Measurements from ENCODE around the gene CCL14.
"Not testable (repeated sequence)": the region's sequence is repeated elsewhere in the genome, so short reads cannot be mapped to it uniquely, and the experiment has no call there.

Gene CCL14

DNA sequence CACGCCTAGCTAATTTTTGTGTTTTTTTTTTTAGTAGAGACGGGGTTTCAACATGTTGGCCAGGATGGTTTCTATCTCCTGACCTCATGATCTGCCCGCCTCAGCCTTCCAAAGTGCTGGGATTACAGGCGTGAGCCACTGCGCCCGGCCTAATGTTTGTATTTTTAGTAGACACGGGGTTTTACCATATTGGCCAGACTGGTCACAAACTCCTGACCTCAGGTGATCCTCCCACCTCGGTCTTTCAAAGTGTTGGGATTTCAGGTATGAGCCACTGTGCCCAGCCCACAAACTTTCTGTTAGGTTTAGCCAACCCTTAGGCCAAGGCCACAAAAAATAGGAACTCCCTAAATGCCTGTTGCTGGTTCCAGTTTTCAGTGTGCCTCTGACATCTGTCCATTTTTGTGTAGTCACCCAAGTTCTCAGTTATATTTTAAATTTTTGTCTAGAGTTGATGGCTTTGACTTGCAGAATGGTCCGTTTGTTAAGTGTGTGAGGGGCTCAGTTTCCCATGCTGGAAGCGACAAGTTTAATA is 17.9 kb downstream of the CCL14 start:
- H3K27me3 ChIP-seq (ENCODE audit: control insufficient read depth in 1 of 2, insufficient read depth in 2 of 2, low read length in 2 of 2), result no peaks in the 10 kb centered on the region
- H3K4me1 ChIP-seq (ENCODE audit: insufficient read depth, low read length), result no peaks in the 10 kb centered on the region
- no peak overlapping the region for H3K9ac ChIP-seq (ENCODE audit: low read length)
- no peaks in the 10 kb centered on the region for H3K36me3 ChIP-seq (ENCODE audit: insufficient read depth, low read length)
- no peak overlapping the region for H3K27ac ChIP-seq (ENCODE audit: low read depth, low read length)
- H3K9me3 ChIP-seq (ENCODE audit: low read length), result no peaks in the 10 kb centered on the region
- H3K4me3 ChIP-seq (ENCODE audit: low read depth in 1 of 2, low read length in 2 of 2), result no peak overlapping the region

DNA sequence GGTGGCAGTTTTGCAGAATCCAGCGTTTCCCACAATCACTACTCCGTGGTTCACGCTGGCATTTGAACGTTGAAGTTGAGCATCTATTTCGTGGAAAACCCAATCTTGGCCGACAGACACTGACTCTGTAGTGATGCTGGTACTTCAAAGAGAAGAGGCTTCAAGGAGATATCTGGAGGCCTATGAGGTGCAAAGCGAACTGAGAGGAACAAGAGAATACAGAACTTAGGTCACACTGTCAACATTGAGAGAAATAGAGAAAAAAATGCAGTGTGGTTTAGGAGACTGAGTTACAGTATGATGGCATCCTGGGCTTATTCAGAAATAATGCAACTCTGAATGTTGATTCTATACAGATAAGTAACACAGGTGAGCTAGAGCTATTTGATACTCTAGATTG is 21.3 kb downstream of the CCL14 start:
- Histone ChIP-seq H3K27ac (ENCODE audit: low read depth, low read length) (no peak overlapping the region), H3K9ac (ENCODE audit: low read length) (no peak overlapping the region), H3K36me3 (ENCODE audit: insufficient read depth, low read length) (no peaks in the 10 kb centered on the region), H3K27me3 (ENCODE audit: control insufficient read depth in 1 of 2, insufficient read depth in 2 of 2, low read length in 2 of 2) (no peaks in the 10 kb centered on the region), H3K9me3 (ENCODE audit: low read length) (no peaks in the 10 kb centered on the region), H3K4me3 (ENCODE audit: low read depth in 1 of 2, low read length in 2 of 2) (no peak overlapping the region), H3K4me1 (ENCODE audit: insufficient read depth, low read length) (no peaks in the 10 kb centered on the region)

- no peaks in the 10 kb centered on the region for H3K9me3 ChIP-seq (ENCODE audit: low read length)
- H3K9ac ChIP-seq (ENCODE audit: low read length), result no peak overlapping the region
- no peak overlapping the region for H3K27ac ChIP-seq (ENCODE audit: low read depth, low read length)
Measured at GRCh38 chr17:35963663-35964062, 22.9 kb downstream of the CCL14 start.

DNA sequence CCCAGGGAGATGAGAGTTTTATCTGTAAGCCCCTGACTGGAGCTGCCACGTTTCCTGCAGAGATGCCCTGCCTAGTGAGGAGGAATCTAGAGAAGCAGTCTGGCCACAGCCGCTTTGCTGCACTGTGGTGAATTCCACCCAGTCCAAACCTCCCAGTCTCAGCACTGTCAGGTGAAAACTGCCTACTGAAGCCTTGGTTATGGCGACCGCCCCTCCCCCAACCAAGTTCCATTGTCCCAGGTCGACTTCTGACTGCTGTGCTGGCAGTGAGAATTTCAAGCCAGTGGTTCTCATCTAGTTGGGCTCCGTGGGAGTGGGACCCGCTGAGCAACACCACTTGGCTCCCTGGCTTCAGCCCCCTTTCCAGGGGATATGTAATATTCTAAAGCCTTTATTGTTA is 32.8 kb downstream of the CCL14 start:
- no peaks in the 10 kb centered on the region for H3K36me3 ChIP-seq (ENCODE audit: insufficient read depth, low read length)
- no peaks in the 10 kb centered on the region for H3K9me3 ChIP-seq (ENCODE audit: low read length)
- H3K27ac ChIP-seq (ENCODE audit: low read depth, low read length), result no peak overlapping the region
- no peak overlapping the region for H3K9ac ChIP-seq (ENCODE audit: low read length)
- no peaks in the 10 kb centered on the region for H3K4me1 ChIP-seq (ENCODE audit: insufficient read depth, low read length)
- no peaks in the 10 kb centered on the region for H3K27me3 ChIP-seq (ENCODE audit: control insufficient read depth in 1 of 2, insufficient read depth in 2 of 2, low read length in 2 of 2)
- H3K4me3 ChIP-seq (ENCODE audit: low read depth in 1 of 2, low read length in 2 of 2), result no peak overlapping the region

More at GRCh38 chr17:35963663-35964062, 22.9 kb downstream of the CCL14 start:
- Histone ChIP-seq H3K4me1 (ENCODE audit: insufficient read depth, low read length) (no peaks in the 10 kb centered on the region), H3K27me3 (ENCODE audit: control insufficient read depth in 1 of 2, insufficient read depth in 2 of 2, low read length in 2 of 2) (no peaks in the 10 kb centered on the region), H3K4me3 (ENCODE audit: low read depth in 1 of 2, low read length in 2 of 2) (no peak overlapping the region), H3K36me3 (ENCODE audit: insufficient read depth, low read length) (no peaks in the 10 kb centered on the region)

- H3K9me3 ChIP-seq (ENCODE audit: low read length), result no peaks in the 10 kb centered on the region
- no peaks in the 10 kb centered on the region for H3K27me3 ChIP-seq (ENCODE audit: control insufficient read depth in 1 of 2, insufficient read depth in 2 of 2, low read length in 2 of 2)
Measured at GRCh38 chr17:35949401-35949800, 37.1 kb downstream of the CCL14 start.

DNA sequence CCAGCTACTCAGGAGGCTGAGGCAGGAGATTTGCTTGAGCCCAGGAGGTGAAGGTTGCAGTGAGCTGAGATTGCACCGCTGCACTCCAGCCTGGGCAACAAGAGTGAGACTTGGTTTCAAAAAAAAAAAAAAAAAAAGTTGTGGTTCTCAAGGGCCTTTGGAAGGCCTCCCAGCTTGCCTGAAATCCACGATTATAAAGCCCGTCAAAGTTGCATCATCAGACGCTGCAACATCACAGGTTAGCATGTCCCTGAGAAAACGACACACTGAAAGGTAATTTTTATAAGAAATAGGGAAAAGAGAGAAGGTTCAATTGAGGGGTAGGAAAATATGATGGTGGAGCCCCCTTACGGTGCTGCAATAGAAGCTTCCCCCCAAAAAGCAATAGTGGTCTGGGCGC is 38.4 kb downstream of the CCL14 start:
- H3K4me3 ChIP-seq (ENCODE audit: low read depth in 1 of 2, low read length in 2 of 2), result no peak overlapping the region
- H3K9me3 ChIP-seq (ENCODE audit: low read length), result no peaks in the 10 kb centered on the region
- no peaks in the 10 kb centered on the region for H3K36me3 ChIP-seq (ENCODE audit: insufficient read depth, low read length)
- H3K4me1 ChIP-seq (ENCODE audit: insufficient read depth, low read length), result peaks cover under 1% of the 10 kb centered on the region
- no peak overlapping the region for H3K9ac ChIP-seq (ENCODE audit: low read length)
- H3K27ac ChIP-seq (ENCODE audit: low read depth, low read length), result no peak overlapping the region
- H3K27me3 ChIP-seq (ENCODE audit: control insufficient read depth in 1 of 2, insufficient read depth in 2 of 2, low read length in 2 of 2), result no peaks in the 10 kb centered on the region

More at GRCh38 chr17:35949401-35949800, 37.1 kb downstream of the CCL14 start:
- H3K9ac ChIP-seq (ENCODE audit: low read length), result no peak overlapping the region
- H3K27ac ChIP-seq (ENCODE audit: low read depth, low read length), result no peak overlapping the region
- H3K36me3 ChIP-seq (ENCODE audit: insufficient read depth, low read length), result no peaks in the 10 kb centered on the region
- H3K4me3 ChIP-seq (ENCODE audit: low read depth in 1 of 2, low read length in 2 of 2), result no peak overlapping the region
- no peaks in the 10 kb centered on the region for H3K4me1 ChIP-seq (ENCODE audit: insufficient read depth, low read length)

DNA sequence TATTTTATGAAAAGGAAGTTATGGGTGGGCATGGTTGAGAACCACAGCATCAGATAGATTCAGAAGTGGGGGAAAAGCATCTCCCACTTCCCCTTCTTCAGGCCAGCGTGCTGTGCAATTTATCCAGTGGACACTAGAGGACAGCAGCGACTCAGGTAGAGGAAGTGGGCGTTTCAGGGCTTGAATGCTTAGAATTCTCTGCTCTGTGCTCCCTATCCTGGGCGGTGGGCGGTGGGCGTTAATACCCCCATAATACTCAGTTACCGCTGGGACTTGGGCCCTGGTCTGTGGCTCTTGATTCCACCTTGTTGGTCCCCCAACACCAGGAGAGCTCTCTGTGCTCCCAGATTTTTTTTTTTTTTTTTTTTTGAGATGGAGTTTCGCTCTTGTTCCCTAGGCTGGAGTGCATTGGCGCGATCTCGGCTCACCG is 39.4 kb downstream of the CCL14 start:
- H3K9me3 ChIP-seq (ENCODE audit: low read length), result no peaks in the 10 kb centered on the region
- H3K4me3 ChIP-seq (ENCODE audit: low read depth in 1 of 2, low read length in 2 of 2), result no peak overlapping the region
- no peak overlapping the region for H3K27ac ChIP-seq (ENCODE audit: low read depth, low read length)
- no peaks in the 10 kb centered on the region for H3K27me3 ChIP-seq (ENCODE audit: control insufficient read depth in 1 of 2, insufficient read depth in 2 of 2, low read length in 2 of 2)
- no peaks in the 10 kb centered on the region for H3K36me3 ChIP-seq (ENCODE audit: insufficient read depth, low read length)
- H3K4me1 ChIP-seq (ENCODE audit: insufficient read depth, low read length), result peaks cover 4% of the 10 kb centered on the region
- H3K9ac ChIP-seq (ENCODE audit: low read length), result no peak overlapping the region

- H3K27ac ChIP-seq (ENCODE audit: low read depth, low read length), result no peak overlapping the region
- no peaks in the 10 kb centered on the region for H3K9me3 ChIP-seq (ENCODE audit: low read length)
- no peaks in the 10 kb centered on the region for H3K36me3 ChIP-seq (ENCODE audit: insufficient read depth, low read length)
- no peak overlapping the region for H3K9ac ChIP-seq (ENCODE audit: low read length)
- H3K4me1 ChIP-seq (ENCODE audit: insufficient read depth, low read length), result peaks cover 4% of the 10 kb centered on the region
- no peak overlapping the region for H3K4me3 ChIP-seq (ENCODE audit: low read depth in 1 of 2, low read length in 2 of 2)
- no peaks in the 10 kb centered on the region for H3K27me3 ChIP-seq (ENCODE audit: control insufficient read depth in 1 of 2, insufficient read depth in 2 of 2, low read length in 2 of 2)
Measured at GRCh38 chr17:35944151-35944550, 42.4 kb downstream of the CCL14 start.

- Histone ChIP-seq H3K9me3 (ENCODE audit: low read length) (no peaks in the 10 kb centered on the region), H3K27ac (ENCODE audit: low read depth, low read length) (no peak within 1 kb of the TSS), H3K36me3 (ENCODE audit: insufficient read depth, low read length) (no peaks in the 10 kb centered on the region), H3K4me1 (ENCODE audit: insufficient read depth, low read length) (peaks cover 4% of the 10 kb centered on the region), H3K4me3 (ENCODE audit: low read depth in 1 of 2, low read length in 2 of 2) (no peak within 1 kb of the TSS), H3K27me3 (ENCODE audit: control insufficient read depth in 1 of 2, insufficient read depth in 2 of 2, low read length in 2 of 2) (no peaks in the 10 kb centered on the region), H3K9ac (ENCODE audit: low read length) (no peak within 1 kb of the TSS)
Measured at GRCh38 chr17:35943537-35943936, 43.0 kb downstream of the CCL14 start, which contains the start of gene LYZL6. LYZL6 (minus strand) TSS chr17:35943713; CDS start chr17:35939356, 4,357 bp downstream.

DNA sequence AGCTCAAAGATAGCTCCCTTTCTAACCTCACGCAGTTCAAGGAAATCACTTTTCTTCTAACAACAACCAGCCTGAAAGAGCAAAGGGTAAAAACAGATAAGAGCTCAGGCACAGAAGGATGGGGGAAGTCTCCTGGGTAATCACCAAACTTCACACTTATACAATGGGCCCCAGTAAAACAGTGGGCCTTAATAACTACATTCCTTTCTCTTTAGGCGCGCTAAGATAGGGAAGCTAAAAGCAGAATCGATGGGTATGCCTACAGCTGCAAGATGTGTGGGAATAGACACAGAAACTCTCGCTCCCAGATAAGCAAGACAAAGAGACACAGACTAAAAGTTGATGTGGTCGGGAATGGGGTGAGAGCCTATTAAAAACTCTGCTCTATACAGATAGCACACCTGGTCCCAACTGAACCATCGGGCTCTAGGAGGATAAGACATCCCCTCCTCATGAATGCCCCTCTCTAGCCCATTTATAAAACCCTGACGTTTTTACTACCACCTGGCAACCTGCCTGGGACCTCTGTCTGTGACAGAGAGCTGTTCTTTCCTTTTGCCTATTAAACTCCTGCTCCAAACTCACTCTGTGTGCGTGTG is 43.8 kb downstream of the CCL14 start:
- H3K4me3 ChIP-seq (ENCODE audit: low read depth in 1 of 2, low read length in 2 of 2), result no peak overlapping the region
- no peak overlapping the region for H3K9ac ChIP-seq (ENCODE audit: low read length)
- H3K9me3 ChIP-seq (ENCODE audit: low read length), result no peaks in the 10 kb centered on the region

DNA sequence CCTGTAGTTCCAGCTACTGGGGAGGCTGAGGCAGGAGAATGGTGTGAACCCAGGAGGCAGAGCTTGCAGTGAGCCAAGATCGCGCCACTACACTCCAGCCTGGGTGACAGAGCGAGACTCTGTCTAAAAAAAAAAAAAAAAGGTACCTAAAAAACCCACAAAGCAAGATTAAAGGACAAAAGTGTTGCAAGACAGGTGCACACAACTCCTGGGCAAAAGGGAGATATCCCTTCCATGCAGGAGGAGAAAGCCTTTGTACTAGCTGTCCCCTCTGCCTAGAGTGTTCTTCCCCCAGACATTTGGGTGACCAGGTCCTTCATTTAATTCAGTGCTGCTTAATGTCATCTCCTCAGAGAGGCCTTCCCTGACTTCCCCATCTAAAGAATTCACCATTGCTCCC is 48.0 kb downstream of the CCL14 start:
- H3K27ac ChIP-seq (ENCODE audit: low read depth, low read length); H3K9ac ChIP-seq (ENCODE audit: low read length); H3K36me3 ChIP-seq (ENCODE audit: insufficient read depth, low read length); H3K27me3 ChIP-seq (ENCODE audit: control insufficient read depth in 1 of 2, insufficient read depth in 2 of 2, low read length in 2 of 2); H3K9me3 ChIP-seq (ENCODE audit: low read length); H3K4me3 ChIP-seq (ENCODE audit: low read depth in 1 of 2, low read length in 2 of 2); H3K4me1 ChIP-seq (ENCODE audit: insufficient read depth, low read length): not testable (repeated sequence)

More for the DNA sequence above, 43.8 kb downstream of the CCL14 start:
- Histone ChIP-seq H3K27ac (ENCODE audit: low read depth, low read length) (no peak overlapping the region), H3K27me3 (ENCODE audit: control insufficient read depth in 1 of 2, insufficient read depth in 2 of 2, low read length in 2 of 2) (no peaks in the 10 kb centered on the region), H3K36me3 (ENCODE audit: insufficient read depth, low read length) (no peaks in the 10 kb centered on the region), H3K4me1 (ENCODE audit: insufficient read depth, low read length) (peaks cover 4% of the 10 kb centered on the region)

DNA sequence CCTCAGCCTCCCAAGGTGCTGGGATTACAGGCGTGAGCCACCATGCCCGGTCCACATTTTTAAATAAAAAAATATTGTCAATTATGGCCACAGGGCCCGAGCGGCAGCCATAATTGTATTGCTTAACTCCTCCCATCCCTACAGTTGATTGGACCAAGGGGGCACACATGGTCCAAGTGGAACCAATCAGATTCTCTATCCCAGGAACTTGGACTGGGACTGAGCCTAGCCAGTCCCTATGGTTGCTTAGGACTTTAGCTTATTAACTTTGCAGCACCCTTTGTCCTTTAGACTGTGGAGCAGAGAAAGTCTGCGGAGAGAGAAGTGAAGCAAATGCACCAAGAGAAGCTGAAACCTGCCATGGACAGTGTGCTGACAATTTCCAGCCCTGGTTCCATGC is 50.5 kb downstream of the CCL14 start:
- no peak overlapping the region for H3K9ac ChIP-seq (ENCODE audit: low read length)
- no peaks in the 10 kb centered on the region for H3K27me3 ChIP-seq (ENCODE audit: control insufficient read depth in 1 of 2, insufficient read depth in 2 of 2, low read length in 2 of 2)
- H3K9me3 ChIP-seq (ENCODE audit: low read length), result no peaks in the 10 kb centered on the region

More for the DNA sequence above, 50.5 kb downstream of the CCL14 start:
- no peaks in the 10 kb centered on the region for H3K36me3 ChIP-seq (ENCODE audit: insufficient read depth, low read length)
- no peak overlapping the region for H3K27ac ChIP-seq (ENCODE audit: low read depth, low read length)
- no peaks in the 10 kb centered on the region for H3K4me1 ChIP-seq (ENCODE audit: insufficient read depth, low read length)
- no peak overlapping the region for H3K4me3 ChIP-seq (ENCODE audit: low read depth in 1 of 2, low read length in 2 of 2)
